Prostate gland (tissue), 2 donors: ENCODE results near the gene ADAD2.

ENCODE experiments used
- CTCF ChIP-seq, 4 experiments: fragments of 200-600 bp in 2 of 4; fragments of 450-650 bp in 2 of 4; sonication (generic) in 2 of 4; IDR thresholded peaks; 1 replicate in 3 of 4; 2 replicates in 1 of 4; pipeline ENCODE4 v1.5.1; 2016 to 2019; ENCODE audit warnings: antibody characterized with exemption in 4 of 4, mild to moderate bottlenecking in 2 of 4, moderate library complexity in 2 of 4
- POLR2A ChIP-seq: fragments of 450-650 bp; IDR thresholded peaks from one replicate; pipeline ENCODE4 v1.6.1; 2016; ENCODE audit warnings: antibody characterized with exemption, mild to moderate bottlenecking
- POLR2AphosphoS5 ChIP-seq: sonication (generic); formaldehyde crosslinking; IDR thresholded peaks from one replicate; pipeline ENCODE4 v1.6.1; 2017; ENCODE audit warnings: antibody characterized with exemption

GRCh38 chr16:84190731-84191388, at the start of gene ADAD2:
- TF ChIP-seq CTCF (IDR thresholded peaks at IDR 0.05) (no peak), POLR2A (no peak), POLR2AphosphoS5 (no peak)
